Measurements from ENCODE around the gene PNMA8B.

GRCh38 chr19:46542428-46543230 is 47.0 kb upstream of the PNMA8B start:
- peak; percentile 79 to 99 (median 92) for TF ChIP-seq CTCF (IDR thresholded peaks at IDR 0.05)
- no peak for TF ChIP-seq POLR2A (IDR thresholded peaks at IDR 0.05)
- peak; percentile 45 for TF ChIP-seq POLR2AphosphoS5 (IDR thresholded peaks at IDR 0.05)
